ENCODE measurements around the gene FHIT. TPM values are rescaled to one million over a fixed set of nuclear protein-coding genes. Genes with fewer than 3 reads are reported as not detected.
A peak's percentile ranks its signal among the peaks of the same experiment; 100 is the strongest.
"Not testable (repeated sequence)": the region's sequence is repeated elsewhere in the genome, so short reads cannot be mapped to it uniquely, and the experiment has no call there.

Gene FHIT
- polyA plus RNA-seq, 1 donor from 2014 or later, result 17.3 TPM

DNA sequence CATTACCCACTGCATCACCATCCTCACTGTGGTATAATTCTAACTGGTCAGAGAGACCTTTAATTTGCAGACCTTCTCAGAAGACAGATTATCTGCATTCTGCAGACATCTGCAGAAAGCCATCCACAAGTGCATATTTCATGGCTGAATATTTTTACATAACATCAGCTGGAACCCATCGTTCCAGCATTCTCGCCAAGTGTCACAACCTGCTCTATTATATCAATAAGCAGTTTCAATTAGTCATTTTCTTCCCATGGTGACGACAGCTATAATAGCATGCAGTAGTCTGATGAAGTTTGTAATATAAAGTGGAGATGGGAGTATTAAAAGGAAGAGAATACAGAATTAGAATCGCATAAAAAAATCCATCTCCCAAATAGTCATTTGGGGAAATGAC lies 334.7 kb downstream of the FHIT start:
- H3K27me3 Mint-ChIP-seq, result no peaks in the 10 kb centered on the region
- H3K4me3 Mint-ChIP-seq, result no peak overlapping the region
- no peak overlapping the region for H3K27ac Mint-ChIP-seq
- no peaks in the 10 kb centered on the region for H3K9me3 Mint-ChIP-seq
- H3K4me1 Mint-ChIP-seq, result no peaks in the 10 kb centered on the region
- peaks cover 3% of the 10 kb centered on the region for H3K36me3 Mint-ChIP-seq

DNA sequence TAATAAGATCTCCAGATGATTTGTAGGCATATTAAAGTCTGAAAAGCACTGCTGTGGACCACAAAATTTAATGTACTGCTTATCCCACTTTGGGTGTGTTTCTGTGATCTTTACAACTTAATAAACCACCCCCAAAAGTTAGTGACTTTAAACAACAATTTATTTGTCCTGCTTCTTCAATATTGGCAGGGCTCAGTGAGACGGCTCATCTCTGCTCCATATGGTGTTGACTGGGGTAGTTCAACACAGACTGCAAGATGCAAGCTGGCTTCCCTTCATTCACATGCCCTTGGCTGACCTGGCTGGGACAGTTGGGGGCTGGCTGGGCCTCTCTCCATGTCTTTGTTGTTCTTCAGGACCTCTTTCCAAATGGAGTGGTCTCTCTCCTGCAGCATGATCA lies 337.8 kb downstream of the FHIT start:
- Mint-ChIP-seq H3K9me3 (no peaks in the 10 kb centered on the region), H3K4me1 (no peaks in the 10 kb centered on the region), H3K27me3 (no peaks in the 10 kb centered on the region), H3K4me3 (no peak overlapping the region), H3K27ac (no peak overlapping the region), H3K36me3 (peaks cover 3% of the 10 kb centered on the region)

DNA sequence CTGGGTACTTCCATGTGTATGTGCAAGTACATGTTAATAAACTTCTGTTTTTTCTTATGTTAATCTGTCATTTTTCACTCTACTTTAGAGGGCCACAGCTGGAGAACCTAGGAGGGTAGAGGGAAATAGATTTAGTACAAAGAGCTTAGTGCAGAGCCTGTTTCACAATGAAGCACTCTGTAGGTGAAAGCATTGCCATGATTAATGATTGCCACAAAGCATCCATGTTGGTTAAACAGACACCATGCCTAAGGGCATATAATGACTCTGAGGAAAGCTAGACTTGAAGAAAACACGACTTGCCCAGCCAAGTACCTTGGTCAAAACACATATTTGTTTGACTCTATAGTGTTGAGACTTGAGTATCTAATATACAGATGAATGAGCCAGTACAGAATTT lies 338.4 kb downstream of the FHIT start:
- Mint-ChIP-seq H3K27ac (no peak overlapping the region), H3K27me3 (no peaks in the 10 kb centered on the region), H3K4me1 (no peaks in the 10 kb centered on the region), H3K9me3 (no peaks in the 10 kb centered on the region), H3K36me3 (peaks cover 5% of the 10 kb centered on the region), H3K4me3 (no peak overlapping the region)

DNA sequence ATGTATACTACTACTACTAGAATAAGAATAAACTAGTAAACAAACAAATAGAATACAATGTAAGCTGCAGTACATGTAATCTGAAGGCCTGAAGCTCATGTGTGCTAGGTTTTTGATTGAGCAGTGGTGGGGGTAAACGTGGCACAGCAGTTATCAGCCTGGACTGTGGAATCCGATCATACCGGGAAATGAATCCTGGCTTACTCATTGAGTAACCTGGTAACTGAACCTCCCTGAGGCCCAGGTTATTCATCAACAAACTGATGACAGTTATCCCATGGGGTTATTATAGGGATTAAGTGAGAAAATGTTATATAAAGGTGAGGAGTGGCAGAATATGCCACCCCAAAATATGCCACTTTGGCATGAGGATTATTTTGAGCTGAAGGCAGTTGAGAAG lies 339.1 kb downstream of the FHIT start:
- Mint-ChIP-seq H3K4me3 (no peak overlapping the region), H3K27ac (no peak overlapping the region)

GRCh38 chr3:60909526-60909925 lies 341.7 kb downstream of the FHIT start:
- Mint-ChIP-seq H3K4me1 (no peaks in the 10 kb centered on the region), H3K27me3 (no peaks in the 10 kb centered on the region), H3K9me3 (no peaks in the 10 kb centered on the region), H3K4me3 (no peak overlapping the region), H3K27ac (no peak overlapping the region), H3K36me3 (peaks cover 5% of the 10 kb centered on the region)

More for the DNA sequence above, 339.1 kb downstream of the FHIT start:
- Mint-ChIP-seq H3K27me3 (no peaks in the 10 kb centered on the region), H3K9me3 (no peaks in the 10 kb centered on the region), H3K4me1 (no peaks in the 10 kb centered on the region), H3K36me3 (peaks cover 5% of the 10 kb centered on the region)

DNA sequence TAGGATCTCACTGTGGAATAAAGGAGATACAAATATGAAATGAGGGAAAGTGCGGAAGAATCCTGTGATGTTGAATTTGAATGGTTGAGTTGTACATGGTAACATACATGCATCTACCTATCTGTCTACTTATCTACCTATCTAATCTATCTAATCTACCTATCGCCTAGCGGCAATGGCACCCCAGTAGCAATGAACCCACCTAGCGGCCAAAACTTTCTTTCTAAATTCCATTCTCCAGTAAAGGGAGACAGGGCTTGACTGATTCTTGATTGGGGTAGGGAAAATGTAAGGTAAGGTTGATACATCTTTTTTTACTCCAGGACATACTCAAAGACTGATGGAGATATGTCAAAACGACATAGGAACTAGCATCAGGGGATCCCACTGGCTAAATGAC lies 345.0 kb downstream of the FHIT start:
- H3K36me3 Mint-ChIP-seq, result peaks cover 2% of the 10 kb centered on the region
- no peak overlapping the region for H3K27ac Mint-ChIP-seq
- H3K27me3 Mint-ChIP-seq, result no peaks in the 10 kb centered on the region
- no peaks in the 10 kb centered on the region for H3K4me1 Mint-ChIP-seq
- H3K9me3 Mint-ChIP-seq, result no peaks in the 10 kb centered on the region
- H3K4me3 Mint-ChIP-seq, result no peak overlapping the region

DNA sequence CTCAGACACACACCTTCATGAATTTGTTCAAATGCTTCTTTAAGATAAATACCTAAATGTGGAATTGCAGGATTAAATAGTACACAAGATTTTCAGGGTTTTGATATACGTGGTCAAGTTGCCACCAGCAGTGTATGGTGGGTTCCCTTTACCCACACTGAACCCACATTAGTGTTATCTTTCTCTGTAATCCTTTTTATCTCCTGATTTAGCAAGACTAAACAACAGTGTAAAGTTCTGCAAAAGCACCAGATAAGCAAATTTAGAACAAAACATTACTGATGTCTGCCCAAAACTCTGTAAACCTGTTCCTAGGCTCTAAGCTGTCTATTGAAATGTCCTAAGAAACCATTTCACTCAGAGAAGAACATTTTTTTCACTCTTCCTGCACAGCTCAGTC lies 352.9 kb downstream of the FHIT start:
- no peaks in the 10 kb centered on the region for H3K36me3 Mint-ChIP-seq
- H3K27me3 Mint-ChIP-seq, result no peaks in the 10 kb centered on the region
- H3K4me3 Mint-ChIP-seq, result no peak overlapping the region
- no peak overlapping the region for H3K27ac Mint-ChIP-seq
- H3K4me1 Mint-ChIP-seq, result no peaks in the 10 kb centered on the region
- H3K9me3 Mint-ChIP-seq, result no peaks in the 10 kb centered on the region

- Mint-ChIP-seq H3K27ac (no peak overlapping the region), H3K9me3 (peaks cover 0 to 2% (median 0%) of the 10 kb centered on the region in 3 donors), H3K36me3 (no peaks in the 10 kb centered on the region), H3K4me1 (no peaks in the 10 kb centered on the region), H3K27me3 (no peaks in the 10 kb centered on the region), H3K4me3 (no peak overlapping the region)
Observed at GRCh38 chr3:60893946-60894345, 357.3 kb downstream of the FHIT start.

DNA sequence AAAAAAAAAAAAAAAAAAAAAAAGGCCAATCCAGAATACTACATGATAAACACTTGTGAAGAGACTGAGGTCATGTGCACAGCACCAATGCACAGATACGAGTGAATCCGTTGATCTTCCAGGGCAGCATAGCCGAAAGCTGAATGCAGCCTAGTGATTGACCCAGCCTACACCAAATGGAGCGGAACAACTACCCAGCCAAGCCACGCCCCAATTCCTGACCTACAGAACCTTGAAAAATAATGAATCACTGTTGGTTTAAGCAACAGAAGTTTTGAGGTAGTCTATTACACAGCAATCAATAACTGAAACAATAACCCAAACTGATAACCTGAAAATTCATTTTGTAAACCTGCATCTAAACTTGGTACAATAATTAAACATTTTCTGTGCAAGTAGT lies 361.0 kb downstream of the FHIT start:
- no peaks in the 10 kb centered on the region for H3K27me3 Mint-ChIP-seq
- H3K36me3 Mint-ChIP-seq, result no peaks in the 10 kb centered on the region
- no peak overlapping the region for H3K27ac Mint-ChIP-seq
- no peaks in the 10 kb centered on the region for H3K4me1 Mint-ChIP-seq
- H3K4me3 Mint-ChIP-seq, result no peak overlapping the region
- peaks cover 0 to 2% (median 0%) of the 10 kb centered on the region in 3 donors for H3K9me3 Mint-ChIP-seq

GRCh38 chr3:60888952-60889351 lies 362.3 kb downstream of the FHIT start:
- not testable (repeated sequence) for H3K36me3 Mint-ChIP-seq, H3K27ac Mint-ChIP-seq, H3K9me3 Mint-ChIP-seq, H3K4me1 Mint-ChIP-seq, H3K27me3 Mint-ChIP-seq
- H3K4me3 Mint-ChIP-seq, result peak overlapping the region in 1 of 4 donors; percentile 30

- no peak overlapping the region for H3K27ac Mint-ChIP-seq
Observed at GRCh38 chr3:60887574-60887973, 363.7 kb downstream of the FHIT start.

GRCh38 chr3:60886518-60886917 lies 364.7 kb downstream of the FHIT start:
- Mint-ChIP-seq H3K27ac (no peak overlapping the region), H3K27me3 (no peaks in the 10 kb centered on the region), H3K4me3 (no peak overlapping the region), H3K9me3 (peaks cover 5 to 19% (median 8%) of the 10 kb centered on the region in 3 donors), H3K36me3 (no peaks in the 10 kb centered on the region), H3K4me1 (no peaks in the 10 kb centered on the region)

More at GRCh38 chr3:60887574-60887973, 363.7 kb downstream of the FHIT start:
- Mint-ChIP-seq H3K36me3 (no peaks in the 10 kb centered on the region), H3K4me1 (no peaks in the 10 kb centered on the region), H3K4me3 (no peak overlapping the region), H3K9me3 (peaks cover 4 to 13% (median 5%) of the 10 kb centered on the region in 3 donors), H3K27me3 (no peaks in the 10 kb centered on the region)

DNA sequence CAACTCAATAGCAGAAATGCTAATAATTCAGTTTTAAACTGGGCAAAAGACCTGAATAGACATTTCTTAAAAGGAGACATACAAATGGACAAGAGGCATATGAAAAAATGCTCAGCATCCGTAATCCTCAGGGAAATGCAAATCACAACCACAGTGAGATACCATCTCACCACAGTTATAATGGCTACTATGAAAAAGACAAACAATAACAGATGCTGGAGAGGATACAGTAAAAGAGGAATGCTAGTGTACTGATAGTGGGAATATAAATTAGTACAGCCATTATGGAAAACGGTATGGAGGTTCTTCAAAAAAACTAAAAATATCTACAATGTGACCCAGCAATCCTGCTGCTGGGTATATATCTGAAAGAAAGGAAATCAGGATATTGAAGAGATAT lies 367.2 kb downstream of the FHIT start:
- no peaks in the 10 kb centered on the region for H3K36me3 Mint-ChIP-seq
- no peak overlapping the region for H3K4me3 Mint-ChIP-seq
- H3K4me1 Mint-ChIP-seq, result no peaks in the 10 kb centered on the region
- peaks cover 5 to 27% (median 14%) of the 10 kb centered on the region in 3 donors for H3K9me3 Mint-ChIP-seq
- no peak overlapping the region for H3K27ac Mint-ChIP-seq
- no peaks in the 10 kb centered on the region for H3K27me3 Mint-ChIP-seq

DNA sequence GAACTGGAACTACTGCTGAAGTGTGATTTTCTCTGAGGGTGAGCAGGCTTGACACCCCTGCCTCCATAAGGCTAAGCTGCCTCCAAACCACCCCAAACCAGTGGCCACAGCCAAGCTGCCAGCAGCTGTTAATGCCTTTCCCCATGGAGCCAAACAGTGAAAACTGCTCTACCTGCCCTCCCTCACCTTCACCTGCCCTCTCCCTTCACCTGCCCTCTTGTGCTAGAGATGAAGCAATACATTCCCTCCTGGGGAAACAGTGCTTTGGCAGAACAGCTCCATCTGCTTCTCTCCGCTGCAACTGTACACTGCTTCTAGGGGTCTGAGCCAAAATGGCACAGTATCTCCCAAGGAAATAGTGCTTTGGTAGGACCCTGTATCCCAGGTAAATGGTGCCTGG lies 374.1 kb downstream of the FHIT start:
- no peak overlapping the region for H3K4me3 Mint-ChIP-seq

GRCh38 chr3:60870396-60870795 lies 380.9 kb downstream of the FHIT start:
- no peaks in the 10 kb centered on the region for H3K27me3 Mint-ChIP-seq
- no peak overlapping the region for H3K27ac Mint-ChIP-seq
- H3K4me3 Mint-ChIP-seq, result peak overlapping the region in 1 of 4 donors; percentile 38
- H3K36me3 Mint-ChIP-seq, result no peaks in the 10 kb centered on the region
- no peaks in the 10 kb centered on the region for H3K9me3 Mint-ChIP-seq
- peaks cover 0 to 2% (median 0%) of the 10 kb centered on the region in 3 donors for H3K4me1 Mint-ChIP-seq

More for the DNA sequence above, 374.1 kb downstream of the FHIT start:
- H3K27ac Mint-ChIP-seq, result no peak overlapping the region
- no peaks in the 10 kb centered on the region for H3K27me3 Mint-ChIP-seq
- peaks cover 3 to 10% (median 7%) of the 10 kb centered on the region in 3 donors for H3K9me3 Mint-ChIP-seq
- H3K36me3 Mint-ChIP-seq, result no peaks in the 10 kb centered on the region
- H3K4me1 Mint-ChIP-seq, result no peaks in the 10 kb centered on the region

DNA sequence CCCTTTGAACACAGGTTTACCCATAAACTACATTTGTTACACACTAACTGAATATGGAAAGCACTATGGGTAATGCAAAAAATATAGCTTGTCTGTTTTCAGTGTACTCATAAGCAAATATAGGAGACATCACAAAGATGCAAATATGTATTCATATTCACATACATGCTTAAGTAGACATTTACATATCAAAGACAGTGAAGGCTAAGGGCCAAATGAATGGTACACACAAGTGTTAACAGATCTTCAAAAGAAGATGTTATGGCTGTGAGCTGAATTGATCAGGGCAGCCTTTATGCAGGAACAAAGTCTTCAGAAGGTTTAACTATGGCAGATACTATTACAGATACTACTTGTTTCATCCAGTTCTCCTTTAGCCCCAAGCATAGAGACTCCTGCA lies 384.1 kb downstream of the FHIT start:
- Mint-ChIP-seq H3K4me1 (peaks cover 0 to 2% (median 0%) of the 10 kb centered on the region in 3 donors), H3K9me3 (peaks cover 0 to 6% (median 0%) of the 10 kb centered on the region in 3 donors), H3K4me3 (no peak overlapping the region), H3K36me3 (no peaks in the 10 kb centered on the region), H3K27ac (no peak overlapping the region), H3K27me3 (no peaks in the 10 kb centered on the region)

All from IgD-negative memory B cell (primary cell).